WI38 (cell line): ENCODE results near the gene DDC.

Experiments
- H3K4me3 ChIP-seq: 2 replicates; pipeline ENCODE4 v1.5.1; 2011; ENCODE audit warnings: low read depth, mild to moderate bottlenecking, control low read depth, low read length
- CTCF ChIP-seq: IDR thresholded peaks from 2 replicates; pipeline ENCODE4 v1.5.1; 2012; ENCODE audit warnings: low read depth, mild to moderate bottlenecking, control low read depth, low read length

Gene DDC

GRCh38 chr7:50449501-50449880 lies 115.7 kb downstream of the DDC start:
- TF ChIP-seq CTCF, result no peak
- H3K4me3 ChIP-seq, result peak overlapping the region; percentile 87

GRCh38 chr7:50448823-50449222 lies 116.4 kb downstream of the DDC start:
- TF ChIP-seq CTCF, result no peak
- no peak overlapping the region for H3K4me3 ChIP-seq

- TF ChIP-seq CTCF, result no peak
- no peak overlapping the region for H3K4me3 ChIP-seq
Measured at GRCh38 chr7:50446542-50446960, 118.7 kb downstream of the DDC start.

GRCh38 chr7:50436133-50436806 lies 128.9 kb downstream of the DDC start:
- TF ChIP-seq CTCF, result no peak
- no peak overlapping the region for H3K4me3 ChIP-seq

GRCh38 chr7:50431722-50432305 lies 133.4 kb downstream of the DDC start:
- no peak for TF ChIP-seq CTCF
- H3K4me3 ChIP-seq, result no peak overlapping the region

GRCh38 chr7:50431316-50431715 lies 133.9 kb downstream of the DDC start:
- H3K4me3 ChIP-seq, result no peak overlapping the region
- TF ChIP-seq CTCF, result no peak

GRCh38 chr7:50428911-50429310 lies 136.3 kb downstream of the DDC start:
- no peak for TF ChIP-seq CTCF
- no peak overlapping the region for H3K4me3 ChIP-seq
